ENCODE measurements around the gene KDM5C.

GRCh38 chrX:53269536-53270107 lies 44.6 kb upstream of the KDM5C start:
- TF ChIP-seq EZH2phosphoT487 (IDR thresholded peaks at IDR 0.05; ENCODE audit: borderline replicate concordance, low read length): no peak
- no peak for TF ChIP-seq CTCF (conservative IDR thresholded peaks at IDR 0.05; ENCODE audit: low read depth, low read length)

Measured in PC-3 (cell line).